HG02884 (cell line): ENCODE results near the gene SSBP1.
A peak's percentile ranks its signal among the peaks of the same experiment; 100 is the strongest.
"Not testable (repeated sequence)": the region's sequence is repeated elsewhere in the genome, so short reads cannot be mapped to it uniquely, and the experiment has no call there.

Experiments used
- ATAC-seq: cut with Tn5 transposase; IDR thresholded peaks from one replicate; pipeline ENCODE4 v1.9.1; 2021; ENCODE audit warnings: mild to moderate bottlenecking, moderate library complexity; ENCODE audit not compliant: unreplicated experiment

The SSBP1 gene, protein sequence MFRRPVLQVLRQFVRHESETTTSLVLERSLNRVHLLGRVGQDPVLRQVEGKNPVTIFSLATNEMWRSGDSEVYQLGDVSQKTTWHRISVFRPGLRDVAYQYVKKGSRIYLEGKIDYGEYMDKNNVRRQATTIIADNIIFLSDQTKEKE

DNA sequence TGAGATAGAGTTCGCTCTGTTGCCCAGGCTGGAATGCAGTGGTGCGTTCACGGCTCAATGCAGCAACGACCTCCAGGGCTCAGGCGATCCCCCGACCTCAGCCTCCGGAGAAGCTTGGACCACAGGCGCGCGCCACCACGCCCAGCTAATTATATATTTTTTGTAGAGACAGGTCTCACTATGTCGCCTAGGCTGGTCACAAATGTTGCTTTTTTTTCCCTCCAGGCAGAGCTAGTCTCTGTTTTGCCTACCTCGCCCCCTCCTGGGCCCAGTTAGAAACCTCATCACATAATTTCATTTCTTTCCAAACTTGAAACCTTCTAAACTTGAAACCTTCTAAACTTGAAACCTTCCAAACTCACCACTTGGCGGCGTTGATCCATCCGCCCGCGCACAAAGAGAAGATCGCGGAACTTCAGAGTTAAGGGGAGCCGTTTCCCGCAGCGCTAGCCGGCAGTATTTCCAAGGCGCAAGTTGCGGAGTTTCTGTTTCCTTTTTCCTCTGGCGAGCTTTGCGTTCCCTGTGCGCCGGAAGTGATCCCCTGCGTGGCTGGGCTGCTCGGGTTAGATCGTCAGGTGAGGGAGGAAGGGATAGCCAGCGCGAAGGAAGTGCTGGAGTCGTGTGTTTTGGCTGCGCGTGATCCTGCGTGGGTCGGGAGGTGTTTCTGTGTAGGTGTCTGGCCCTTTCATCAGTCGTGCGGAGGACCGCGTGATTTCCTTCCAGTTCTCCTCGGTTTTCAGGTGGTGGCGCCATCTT lies at the start of gene SSBP1:
TSS of gene SSBP1 (plus strand) at position 523 of the 756 bp plus-strand sequence. CDS start 809 bp downstream, outside the sequence.
- ATAC-seq: peak; percentile 90

DNA sequence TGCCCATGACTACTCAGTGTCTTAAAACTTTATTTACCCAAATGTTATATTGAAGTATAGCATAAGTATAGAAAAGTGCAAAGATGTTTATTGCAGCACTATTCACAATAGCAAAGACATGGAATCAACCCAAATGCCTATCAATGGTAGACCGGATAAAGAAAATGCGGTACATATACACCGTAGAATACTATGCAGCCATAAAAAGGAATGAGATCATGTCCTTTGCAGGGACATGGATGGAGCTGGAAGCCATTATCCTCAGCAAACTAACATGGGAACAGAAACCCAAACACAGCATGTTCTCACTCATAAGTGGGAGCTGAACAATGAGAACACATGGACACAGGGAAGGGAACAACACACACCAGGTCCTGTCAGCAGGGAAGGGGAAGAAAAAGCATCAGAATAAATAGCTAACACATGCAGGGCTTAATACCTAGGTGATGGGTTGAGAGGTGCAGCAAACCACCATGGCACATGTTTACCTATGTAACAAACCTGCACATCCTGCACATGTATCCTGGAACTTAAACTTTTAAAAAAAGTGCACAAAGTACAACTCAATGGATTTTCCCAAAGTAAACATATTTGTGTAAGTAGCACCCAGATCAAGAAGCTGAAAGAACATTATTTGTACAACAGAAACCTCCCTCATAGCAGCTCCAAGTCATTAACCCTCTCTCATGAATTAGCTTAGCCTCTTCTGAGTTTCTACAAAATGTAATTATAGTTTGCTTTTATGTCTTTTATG lies 48.9 kb upstream of the SSBP1 start:
- not testable (repeated sequence) for ATAC-seq

DNA sequence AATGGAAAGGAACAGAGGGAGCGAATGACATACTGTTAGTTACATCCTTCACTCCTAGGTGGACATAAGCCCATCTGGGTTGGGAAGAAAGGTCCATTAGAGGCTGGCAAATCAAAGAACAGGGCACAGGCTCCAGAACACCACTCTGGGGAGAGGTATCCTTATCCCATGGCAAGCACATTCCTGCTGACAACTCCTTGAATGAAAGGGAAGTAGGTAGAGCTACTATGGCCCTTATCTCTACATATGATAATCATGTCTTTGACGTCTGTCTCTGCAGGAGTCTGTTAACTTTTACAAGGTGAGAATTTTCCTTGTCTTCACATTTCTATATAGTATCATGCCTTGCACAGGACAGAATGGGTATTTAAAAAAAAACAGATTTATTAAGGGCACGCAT lies 46.6 kb upstream of the SSBP1 start:
- ATAC-seq: no peak

DNA sequence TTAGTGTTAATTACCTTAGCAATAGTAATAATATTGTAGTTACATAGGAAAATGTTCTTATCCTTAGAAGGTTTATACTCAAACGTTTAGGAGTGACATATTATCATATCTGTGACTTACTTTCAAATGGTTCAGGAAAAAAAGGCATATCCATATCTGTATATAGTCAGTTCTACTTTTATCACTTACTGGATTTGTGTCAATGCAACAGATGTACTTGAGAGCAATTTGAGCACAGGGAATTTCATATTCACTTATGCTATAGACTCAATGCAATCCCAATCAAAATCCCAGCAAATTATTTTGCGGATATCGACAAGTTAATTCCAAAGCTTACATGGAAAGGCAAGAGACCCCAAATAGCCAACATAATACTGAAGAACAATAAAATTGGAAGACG lies 46.2 kb upstream of the SSBP1 start:
- ATAC-seq: no peak

DNA sequence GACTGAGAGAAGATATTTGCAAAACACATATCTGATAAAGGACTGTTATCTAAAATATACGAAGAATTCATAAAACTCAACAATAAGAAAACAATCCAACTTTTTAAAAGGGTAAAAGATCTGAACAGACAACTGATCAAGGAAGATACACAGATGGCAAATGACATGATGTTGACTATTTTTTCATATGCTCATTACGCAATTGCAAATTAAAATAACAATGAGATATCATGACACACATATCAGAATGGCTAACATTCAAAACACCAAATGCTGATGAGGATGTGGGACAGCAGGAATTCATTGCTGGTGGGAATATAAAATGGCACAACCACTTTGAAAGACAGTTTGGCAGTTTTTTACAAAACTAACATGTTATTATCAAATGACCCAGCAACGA lies 45.1 kb upstream of the SSBP1 start:
- no peak for ATAC-seq

DNA sequence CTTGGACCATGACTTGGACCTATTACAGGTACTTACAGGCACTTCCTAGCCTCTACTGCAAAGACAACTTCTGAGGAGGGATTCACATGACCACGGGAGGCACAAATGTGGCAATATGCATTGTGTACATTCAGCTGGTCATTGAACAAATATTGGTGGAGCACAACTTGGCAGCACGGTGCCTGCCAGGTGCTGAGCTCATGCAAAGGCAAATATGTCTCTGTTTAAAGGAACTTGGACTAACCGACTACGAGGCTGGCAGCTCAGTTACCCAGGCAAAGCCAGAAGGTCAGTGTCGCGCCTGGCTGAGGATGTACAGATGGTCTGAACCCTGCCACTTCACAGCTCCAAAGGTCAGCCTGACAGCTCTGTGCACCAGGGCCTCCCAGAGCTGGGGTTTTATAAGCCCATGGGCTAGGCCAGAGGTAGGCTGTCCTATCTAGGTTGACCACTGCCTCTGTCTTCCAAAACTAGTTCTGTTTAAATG lies 42.3 kb upstream of the SSBP1 start:
- ATAC-seq: no peak

DNA sequence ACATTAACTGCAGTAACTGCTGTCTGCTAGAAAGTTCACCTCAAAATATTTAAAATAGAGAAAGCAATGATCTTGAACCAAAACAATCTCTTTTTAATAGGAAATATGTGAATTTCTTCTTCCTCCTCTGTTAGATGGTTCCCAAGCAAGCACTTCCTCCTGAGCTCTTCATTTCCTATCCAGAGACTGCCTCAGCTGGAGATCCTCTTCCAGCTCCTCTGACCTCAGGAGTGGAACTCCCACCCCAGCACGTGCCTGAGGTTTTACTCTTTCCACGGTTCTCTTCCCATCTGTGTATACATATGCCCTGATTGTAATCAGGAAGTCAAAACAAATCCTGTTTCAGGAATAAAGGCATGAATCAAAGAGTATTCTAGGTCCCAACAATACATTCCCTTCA lies 41.8 kb upstream of the SSBP1 start:
- no peak for ATAC-seq

DNA sequence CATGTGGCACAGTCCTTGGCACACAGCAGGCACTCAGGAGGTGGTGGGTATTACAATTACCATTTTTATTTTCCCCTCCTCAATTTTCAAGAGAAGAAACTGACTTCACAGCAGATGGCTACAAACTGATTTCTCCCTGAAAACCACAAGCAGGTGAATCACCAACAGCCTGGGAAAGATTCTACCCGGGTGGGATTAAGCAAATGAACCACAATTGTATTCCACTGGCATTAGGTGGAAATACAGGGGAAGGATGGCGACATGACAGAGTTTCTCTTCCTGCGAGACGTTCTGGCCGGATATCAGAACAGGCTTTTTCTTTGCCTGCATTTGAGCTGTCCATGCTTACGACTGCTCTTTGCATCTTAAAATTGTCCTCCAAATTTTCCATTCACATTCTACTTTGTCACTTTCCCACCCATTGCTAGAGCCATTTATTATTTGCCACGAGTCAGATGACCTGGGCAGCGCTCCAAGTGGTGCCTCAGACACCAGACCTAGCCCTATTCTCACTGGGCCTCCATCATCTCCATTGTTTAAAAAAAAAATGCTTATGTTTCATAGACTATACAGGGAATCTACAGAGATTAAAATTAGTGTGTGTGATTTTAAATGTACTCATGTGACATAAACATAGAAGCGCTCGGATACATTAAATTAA lies 40.8 kb upstream of the SSBP1 start:
- no peak for ATAC-seq

DNA sequence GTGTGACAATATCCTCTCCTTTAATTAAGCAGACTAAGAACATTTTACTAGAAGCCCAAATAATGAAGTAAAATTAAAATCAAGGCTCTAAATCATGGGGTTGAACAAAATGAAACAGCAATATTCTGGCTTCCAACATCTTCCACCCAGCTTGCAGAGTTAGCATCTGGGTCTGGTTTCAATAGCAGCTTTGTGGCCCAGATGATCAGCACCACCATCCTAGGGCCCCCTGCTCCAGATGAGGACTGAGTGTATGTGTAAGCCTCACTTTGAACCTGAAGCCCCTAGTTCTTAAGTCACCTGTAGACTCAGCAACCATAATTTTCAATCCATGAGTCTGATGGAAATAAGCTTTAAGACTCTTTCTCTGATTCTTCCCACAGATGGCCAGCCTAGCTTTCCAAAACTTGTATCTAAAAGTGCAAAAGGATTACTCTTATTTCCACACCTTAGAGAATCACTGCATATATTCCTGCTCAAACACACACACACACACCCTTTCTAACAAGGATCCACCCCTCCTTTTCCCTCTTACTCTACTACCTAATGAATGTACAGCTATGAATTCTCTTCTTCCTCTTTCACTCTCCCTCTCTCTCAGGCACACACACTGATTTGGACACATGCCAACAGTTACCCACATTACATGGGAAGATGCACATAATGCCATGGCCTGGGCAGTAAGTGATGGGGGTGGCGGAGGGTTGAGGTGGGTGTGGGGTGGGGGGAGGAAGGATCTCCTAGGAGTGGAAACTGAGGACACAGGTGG lies 39.7 kb upstream of the SSBP1 start:
- no peak for ATAC-seq

DNA sequence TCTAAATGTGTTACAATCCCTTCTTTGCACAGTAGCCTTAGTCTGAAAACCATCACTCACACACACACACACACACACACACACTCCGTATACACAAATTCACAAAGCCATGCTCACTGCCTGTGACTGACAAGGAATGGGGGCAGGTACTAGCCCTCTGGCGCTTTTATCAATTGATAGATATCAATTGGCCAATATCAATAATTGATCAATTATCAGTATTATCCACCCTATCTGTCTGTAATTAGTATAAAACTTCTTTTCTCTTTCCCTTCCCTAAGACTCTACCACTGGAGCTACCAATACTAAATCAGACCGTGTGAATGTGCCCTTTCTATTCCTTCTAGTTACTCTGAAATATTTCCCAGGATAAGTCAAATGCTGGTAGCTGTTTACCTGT lies 38.3 kb upstream of the SSBP1 start:
- no peak for ATAC-seq

DNA sequence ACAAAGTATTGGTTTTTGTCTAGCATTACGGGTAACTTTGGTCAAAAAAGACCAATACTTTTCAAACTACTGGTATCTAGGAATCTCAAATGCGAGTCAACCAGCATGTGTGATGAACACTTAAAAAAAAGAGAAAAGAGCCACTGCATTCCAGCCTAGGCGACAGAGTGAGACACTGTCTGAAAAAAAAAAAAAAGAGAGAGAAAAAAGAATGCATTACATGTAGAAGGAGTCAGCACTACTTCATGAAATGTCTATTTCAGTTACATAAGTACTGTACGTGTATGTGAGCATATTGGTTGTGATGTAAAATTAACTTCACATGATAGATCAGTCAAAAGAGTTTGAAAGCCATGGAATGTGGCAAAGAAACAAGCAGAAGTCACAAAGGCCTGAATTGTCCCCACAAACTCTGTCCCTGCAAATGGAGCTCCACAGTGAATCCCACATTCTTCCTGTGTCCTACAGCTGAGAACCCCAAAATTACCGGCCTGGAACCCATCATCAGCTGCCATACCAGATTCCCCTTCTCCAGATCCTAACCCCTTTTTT lies 37.8 kb upstream of the SSBP1 start:
- ATAC-seq: no peak

DNA sequence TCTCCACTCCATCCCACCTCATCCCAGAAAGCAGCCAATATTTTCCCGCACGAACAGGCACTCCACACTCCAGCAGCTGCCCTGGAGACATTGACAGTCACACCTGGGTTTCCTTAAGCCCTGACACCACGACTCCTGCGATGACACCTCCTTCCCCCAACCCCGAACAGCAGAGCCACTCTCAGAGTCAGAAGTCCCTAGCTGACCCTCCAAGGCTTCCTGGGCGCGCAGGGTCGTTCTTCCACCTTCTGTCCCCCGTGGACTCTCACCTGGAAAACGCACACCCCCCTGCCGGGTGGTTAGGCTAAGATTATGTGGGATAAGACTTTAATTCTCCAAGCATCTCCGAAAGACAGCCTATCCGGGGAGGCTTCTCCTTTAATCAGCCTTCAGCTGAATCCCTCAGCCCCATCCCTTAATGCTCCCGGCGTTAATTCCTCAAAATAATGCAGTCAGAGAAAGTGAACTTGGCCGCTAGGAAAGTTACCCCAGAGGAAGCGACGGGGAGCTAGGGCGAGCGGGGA lies 37.2 kb upstream of the SSBP1 start:
- no peak for ATAC-seq

DNA sequence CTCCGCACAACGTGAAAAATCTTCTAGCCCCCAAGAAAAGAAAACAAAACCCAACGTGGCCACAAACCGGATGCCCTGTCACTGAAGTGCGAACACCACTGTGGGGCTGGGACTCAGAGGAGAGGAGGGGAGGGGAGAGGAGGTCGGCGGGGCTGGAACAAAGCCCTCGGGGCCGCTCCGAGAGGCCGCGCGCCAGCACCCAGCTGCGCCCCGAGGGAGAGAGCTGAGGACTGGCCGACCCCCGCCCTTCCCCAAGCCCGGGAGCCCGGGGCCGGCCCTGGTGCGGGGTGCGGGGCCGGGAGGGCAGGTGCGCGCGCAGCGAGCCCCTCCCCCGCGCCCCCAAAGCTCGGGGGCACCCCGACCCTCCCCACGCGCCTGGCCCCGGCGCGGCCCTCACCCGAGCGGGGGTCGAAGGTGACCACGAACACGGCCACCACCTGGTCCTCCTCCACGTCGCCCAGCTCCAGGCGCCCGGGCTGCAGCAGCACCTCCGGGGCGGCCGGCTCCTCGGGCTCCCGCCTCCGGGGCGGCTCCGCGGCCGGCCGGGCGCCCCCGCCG lies 36.6 kb upstream of the SSBP1 start:
- ATAC-seq: peak; percentile 67

DNA sequence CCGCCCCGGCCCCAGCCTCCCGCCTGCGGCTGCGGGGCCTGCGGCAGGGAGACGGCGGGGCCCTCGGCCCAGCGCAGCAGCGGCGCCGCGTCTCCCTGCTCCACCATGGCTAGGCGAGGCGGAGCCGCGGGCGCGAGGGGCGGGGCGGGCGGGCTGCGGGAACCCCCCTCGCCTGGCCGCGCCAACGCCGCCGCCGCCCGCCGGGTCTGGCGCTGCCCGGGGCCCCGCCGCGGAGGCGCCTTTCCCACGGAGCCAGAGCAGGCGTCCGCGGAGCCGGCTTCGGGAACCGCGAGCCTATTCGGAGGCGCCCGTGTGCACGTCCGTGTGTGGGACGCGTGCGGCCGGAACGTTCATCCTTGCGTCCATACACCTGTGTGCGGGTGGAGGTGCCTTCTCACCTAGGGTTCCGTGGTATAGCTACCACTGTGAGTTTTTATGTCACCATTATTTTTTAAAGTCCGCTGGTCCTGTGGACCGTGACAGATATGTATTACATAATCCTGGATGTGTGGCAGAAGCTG lies 36.1 kb upstream of the SSBP1 start, which contains the start of gene DENND11:
TSS of gene DENND11 (minus strand) at position 120 of the 521 bp plus-strand sequence. CDS start at position 107, 13 bp downstream.
- ATAC-seq: peak; percentile 64

DNA sequence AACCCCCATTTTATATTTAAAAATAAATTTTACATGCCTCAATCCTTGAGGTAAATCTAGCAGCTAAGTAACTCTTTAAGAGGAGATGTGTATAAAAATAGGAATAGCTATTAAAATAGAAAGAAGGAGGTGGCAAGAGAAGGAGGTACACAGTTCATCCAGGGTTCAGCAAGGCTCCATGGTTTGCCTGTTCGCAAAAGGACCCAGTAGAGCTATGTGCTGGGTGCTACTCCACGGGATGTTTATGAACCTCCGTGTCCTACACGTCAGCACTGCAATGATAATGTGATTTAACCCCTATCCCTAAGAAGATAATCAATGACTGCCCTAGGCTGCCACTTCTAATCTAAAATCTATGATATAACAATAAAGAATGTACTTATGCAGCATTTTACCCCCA lies 35.3 kb upstream of the SSBP1 start:
- ATAC-seq: no peak

DNA sequence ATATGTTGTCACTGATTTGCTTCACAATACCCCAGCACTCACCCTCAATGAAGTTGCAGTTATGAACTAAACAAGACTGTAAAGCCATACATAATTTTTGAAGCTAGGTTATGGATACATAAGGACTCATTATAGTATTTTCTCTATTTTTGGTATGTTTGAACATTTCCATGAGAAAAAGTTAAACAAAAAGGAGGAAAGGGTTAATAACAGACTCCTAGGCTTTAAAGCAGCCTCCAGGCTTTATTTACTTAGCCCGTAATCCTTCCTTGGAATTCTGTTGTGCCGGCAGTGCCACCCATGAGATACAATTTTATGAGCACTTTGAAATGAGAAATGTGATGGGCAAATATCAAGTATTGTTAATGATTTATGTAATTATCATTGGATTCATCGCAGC lies 34.0 kb upstream of the SSBP1 start:
- no peak for ATAC-seq

DNA sequence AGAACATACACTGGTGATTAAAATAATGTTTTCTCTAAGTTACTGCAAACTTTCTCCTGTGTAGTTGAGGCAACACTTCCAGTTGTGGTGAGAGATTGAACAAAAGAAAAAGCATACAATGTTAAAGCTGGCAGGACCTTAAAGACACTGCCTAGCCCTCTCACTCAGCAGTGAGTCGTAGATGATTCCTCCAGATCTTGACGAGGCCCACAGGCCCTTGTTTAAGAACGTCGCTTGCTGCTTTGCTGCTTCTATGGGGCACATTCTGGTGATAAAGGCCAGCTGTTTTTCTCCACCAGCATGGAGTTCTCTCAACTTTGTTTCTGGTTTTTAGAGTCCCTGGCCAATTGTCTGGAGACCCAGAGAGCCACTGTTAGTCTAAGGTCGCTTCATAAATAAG lies 33.4 kb upstream of the SSBP1 start:
- ATAC-seq: no peak

DNA sequence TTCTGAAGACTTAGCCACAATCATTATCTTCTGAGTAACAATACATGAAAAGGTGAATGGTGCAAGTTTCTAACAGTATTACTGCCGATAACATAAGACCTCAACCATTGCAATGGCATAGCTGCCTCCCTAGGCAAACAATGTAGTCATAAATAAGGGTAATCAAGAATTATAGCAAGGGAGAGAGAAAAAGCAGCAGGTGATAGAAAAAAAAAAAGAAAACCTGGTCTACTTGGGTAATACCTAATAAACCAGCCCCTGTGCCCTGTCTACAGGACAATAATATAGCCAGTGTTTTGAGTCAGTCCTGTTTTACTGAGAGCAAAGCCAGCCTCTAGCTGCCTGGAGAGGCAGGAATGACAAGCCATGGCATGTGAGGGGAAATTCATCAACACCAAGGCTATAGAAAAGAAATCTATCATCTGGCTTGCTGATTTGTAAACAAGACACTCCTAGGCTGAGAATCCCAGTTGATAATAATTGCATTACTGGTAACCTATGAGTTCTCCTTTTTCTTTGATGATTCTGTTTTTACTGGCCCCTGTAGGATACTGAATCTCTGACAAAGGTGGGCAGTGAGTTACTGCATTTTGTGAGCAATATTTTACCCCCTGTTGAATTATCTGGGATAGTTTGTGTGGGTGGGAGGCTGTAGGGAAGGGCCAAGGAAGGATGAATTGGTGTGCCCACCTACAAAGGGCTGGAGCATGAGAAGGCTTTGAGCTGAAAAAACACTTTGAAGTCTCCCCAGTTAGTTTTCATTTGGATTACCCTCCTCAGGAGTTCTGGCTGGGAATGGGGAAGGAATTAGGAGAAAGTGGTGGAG lies 31.7 kb upstream of the SSBP1 start:
- ATAC-seq: no peak

DNA sequence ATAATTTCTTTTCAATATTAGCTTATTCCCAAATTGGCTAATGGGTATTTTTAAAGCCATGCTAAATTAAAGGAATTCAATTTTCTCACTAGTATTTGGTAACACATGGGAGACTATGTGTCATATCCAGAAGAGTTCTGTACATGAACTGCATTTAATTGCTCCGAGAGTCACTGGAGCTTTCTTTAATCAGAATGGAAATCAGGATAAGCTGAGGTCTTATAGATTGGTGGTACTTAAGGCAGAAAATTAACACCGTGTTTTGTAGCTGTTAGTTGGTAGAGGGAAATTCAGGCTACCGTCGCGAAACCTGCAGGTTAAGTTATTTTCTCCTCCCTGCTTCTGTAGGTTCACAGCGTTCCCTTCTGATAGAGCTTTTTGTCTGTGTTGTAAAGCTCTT lies 29.8 kb upstream of the SSBP1 start, which contains the start of gene WEE2:
TSS of gene WEE2 (plus strand) at position 3 of the 400 bp plus-strand sequence. CDS start 406 bp downstream, outside the sequence.
- no peak for ATAC-seq
